DOHH2 (cell line): ENCODE data around the gene TRRAP.

Experiments
- EZH2phosphoT487 ChIP-seq: fragments of 200-600 bp; sonication (generic); IDR thresholded peaks from 2 replicates; pipeline ENCODE4 v1.6.1; 2017; ENCODE audit warnings: borderline replicate concordance, mild to moderate bottlenecking, antibody characterized with exemption, low read length, moderate library complexity, mixed read lengths
- TF ChIP-seq, protein P1 (sequence below): fragments of 200-600 bp; sonication (generic); IDR thresholded peaks from one replicate; pipeline ENCODE4 v1.5.1; 2014; ENCODE audit warnings: antibody characterized with exemption, mild to moderate bottlenecking, low read depth, low read length; ENCODE audit not compliant: poor library complexity, severe bottlenecking

DNA sequence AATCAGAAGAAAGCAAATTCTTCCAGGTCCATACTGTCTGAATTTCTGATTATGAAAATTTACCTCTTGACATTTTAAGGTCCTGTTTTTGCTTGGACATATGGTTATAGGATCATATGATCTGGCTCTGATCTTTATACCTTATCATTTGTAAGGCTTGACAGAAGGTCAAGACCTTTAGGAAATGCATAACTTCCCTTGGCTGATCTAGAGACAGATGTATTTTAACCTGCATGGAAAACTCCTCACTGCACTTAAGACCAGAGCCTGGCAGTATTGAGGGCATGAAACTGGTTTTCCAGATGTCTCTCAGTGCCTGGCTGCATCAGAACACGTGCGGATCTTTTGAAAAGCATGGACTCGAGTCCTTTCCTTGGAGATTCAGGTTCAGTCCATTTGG is 55.9 kb downstream of the TRRAP start:
- TF ChIP-seq, protein P1, sequence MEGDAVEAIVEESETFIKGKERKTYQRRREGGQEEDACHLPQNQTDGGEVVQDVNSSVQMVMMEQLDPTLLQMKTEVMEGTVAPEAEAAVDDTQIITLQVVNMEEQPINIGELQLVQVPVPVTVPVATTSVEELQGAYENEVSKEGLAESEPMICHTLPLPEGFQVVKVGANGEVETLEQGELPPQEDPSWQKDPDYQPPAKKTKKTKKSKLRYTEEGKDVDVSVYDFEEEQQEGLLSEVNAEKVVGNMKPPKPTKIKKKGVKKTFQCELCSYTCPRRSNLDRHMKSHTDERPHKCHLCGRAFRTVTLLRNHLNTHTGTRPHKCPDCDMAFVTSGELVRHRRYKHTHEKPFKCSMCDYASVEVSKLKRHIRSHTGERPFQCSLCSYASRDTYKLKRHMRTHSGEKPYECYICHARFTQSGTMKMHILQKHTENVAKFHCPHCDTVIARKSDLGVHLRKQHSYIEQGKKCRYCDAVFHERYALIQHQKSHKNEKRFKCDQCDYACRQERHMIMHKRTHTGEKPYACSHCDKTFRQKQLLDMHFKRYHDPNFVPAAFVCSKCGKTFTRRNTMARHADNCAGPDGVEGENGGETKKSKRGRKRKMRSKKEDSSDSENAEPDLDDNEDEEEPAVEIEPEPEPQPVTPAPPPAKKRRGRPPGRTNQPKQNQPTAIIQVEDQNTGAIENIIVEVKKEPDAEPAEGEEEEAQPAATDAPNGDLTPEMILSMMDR: no peak
- TF ChIP-seq EZH2phosphoT487: no peak
